ENCODE data around the gene ENTPD6.

GRCh38 chr20:25249198-25249931 is 53.9 kb downstream of the ENTPD6 start:
- TF ChIP-seq CTCF (IDR thresholded peaks at IDR 0.05; ENCODE audit: poor library complexity) (no peak), EZH2phosphoT487 (IDR thresholded peaks at IDR 0.05; ENCODE audit: low read depth, severe bottlenecking, unreplicated experiment) (no peak), EZH2 (IDR thresholded peaks at IDR 0.05; ENCODE audit: borderline replicate concordance) (no peak)
